Activated CD4-positive, alpha-beta T cell treated with anti-CD3 and anti-CD28 coated beads for 36 hours (primary cell): ENCODE data around the gene SCAF4. TPM values are rescaled to one million over a fixed set of nuclear protein-coding genes. Genes with fewer than 3 reads are reported as not detected.
"Not testable (repeated sequence)": the region's sequence is repeated elsewhere in the genome, so short reads cannot be mapped to it uniquely, and the experiment has no call there.

ENCODE experiments used
- ATAC-seq: fragments of 200-7000 bp; cut with Tn5 transposase; one replicate; pipeline ENCODE4 v1.10.0; 2021; ENCODE audit warnings: mild to moderate bottlenecking, moderate library complexity
- CTCF ChIA-PET: fragments of 350-600 bp; sonication (Branson Sonifier 250); formaldehyde crosslinking; loops from one replicate; lab custom pipeline; 2021; ENCODE audit warnings: antibody characterized with exemption; lab: Charles Lee
- POLR2A ChIA-PET: fragments of 350-600 bp; sonication (Branson Sonifier 250); formaldehyde crosslinking; loops from one replicate; lab custom pipeline; 2021; ENCODE audit warnings: antibody characterized with exemption, inconsistent platforms; lab: Charles Lee
- DNase-seq: peaks from one replicate; pipeline ENCODE4 v3.0.0-alpha.2; 2020
- H3K27ac Mint-ChIP-seq: one replicate; pipeline ENCODE4 v1.8.0; 2021; ENCODE audit warnings: mixed read lengths
- H3K27me3 Mint-ChIP-seq: one replicate; pipeline ENCODE4 v1.8.0; 2021; ENCODE audit warnings: mixed read lengths
- H3K36me3 Mint-ChIP-seq: one replicate; pipeline ENCODE4 v1.8.0; 2021; ENCODE audit warnings: low read depth, mixed read lengths
- H3K4me1 Mint-ChIP-seq: one replicate; pipeline ENCODE4 v1.8.0; 2021; ENCODE audit warnings: mixed read lengths
- H3K4me3 Mint-ChIP-seq: one replicate; pipeline ENCODE4 v1.8.0; 2021; ENCODE audit warnings: mild to moderate bottlenecking, moderate library complexity, mixed read lengths
- H3K9me3 Mint-ChIP-seq: one replicate; pipeline ENCODE4 v1.8.0; 2021; ENCODE audit warnings: low read depth, mixed read lengths
- intact Hi-C, 2 experiments: fragments of 100-400 bp; cut with DNase I in 1 of 2; cut with micrococcal nuclease in 1 of 2; formaldehyde crosslinking; loops; one replicate each; pipeline versions ENCODE4 v1.14.2 to v1.15.1; 2022 to 2024; cut with DNase I, micrococcal nuclease
- total RNA-seq, 2 experiments: library from RNA; stranded (reverse); gene quantifications; one replicate each; pipeline ENCODE4 v1.2.3, GENCODE V29; 2021

The SCAF4 gene
- total RNA-seq, 2 experiments from 2014 or later = 47.1 to 62.8 TPM

- intact Hi-C loops = no loop called here
- no peak overlapping the region for H3K27ac Mint-ChIP-seq
- peaks cover 1% of the 10 kb centered on the region for H3K27me3 Mint-ChIP-seq
- ATAC-seq (no peak), DNase-seq (no peak)
- peaks cover 4% of the 10 kb centered on the region for H3K9me3 Mint-ChIP-seq
- H3K4me3 Mint-ChIP-seq = no peak overlapping the region
- POLR2A ChIA-PET = no interaction called here
- CTCF ChIA-PET = no interaction called here
- no peaks in the 10 kb centered on the region for H3K36me3 Mint-ChIP-seq
- no peaks in the 10 kb centered on the region for H3K4me1 Mint-ChIP-seq
These were observed 90.4 kb downstream of the SCAF4 start for GRCh38 chr21:31641416-31641922.

GRCh38 chr21:31636874-31637273, 95.0 kb downstream of the SCAF4 start:
- Mint-ChIP-seq H3K36me3 (no peaks in the 10 kb centered on the region), H3K9me3 (peaks cover 6% of the 10 kb centered on the region), H3K4me1 (no peaks in the 10 kb centered on the region), H3K27ac (no peak overlapping the region), H3K4me3 (no peak overlapping the region), H3K27me3 (no peaks in the 10 kb centered on the region)
- ChIA-PET POLR2A (no interaction called here), CTCF (interaction anchor here (0.6 kb wide), 1 partner anchor 365 kb away, joined by 3 read pairs; no protein-coding TSS in a partner anchor)
- ATAC-seq (no peak), DNase-seq (no peak)
- intact Hi-C loops = no loop called here

GRCh38 chr21:31634993-31635392, 96.9 kb downstream of the SCAF4 start:
- ChIA-PET POLR2A (no interaction called here), CTCF (interaction anchor here (0.8 kb wide), 1 partner anchor 261 kb away, joined by 3 read pairs; no protein-coding TSS in a partner anchor)
- intact Hi-C loops = no loop called here

GRCh38 chr21:31631881-31632280, 100.0 kb downstream of the SCAF4 start:
- H3K9me3 Mint-ChIP-seq, POLR2A ChIA-PET, H3K36me3 Mint-ChIP-seq, H3K27me3 Mint-ChIP-seq, H3K27ac Mint-ChIP-seq, DNase-seq, CTCF ChIA-PET, intact Hi-C loops, ATAC-seq, H3K4me1 Mint-ChIP-seq, H3K4me3 Mint-ChIP-seq: not testable (repeated sequence)

More at GRCh38 chr21:31634993-31635392, 96.9 kb downstream of the SCAF4 start:
- Mint-ChIP-seq H3K27me3 (no peaks in the 10 kb centered on the region), H3K36me3 (no peaks in the 10 kb centered on the region), H3K4me3 (no peak overlapping the region), H3K27ac (no peak overlapping the region), H3K9me3 (peaks cover 6% of the 10 kb centered on the region), H3K4me1 (no peaks in the 10 kb centered on the region)
- DNase-seq = no peak
- ATAC-seq = no peak

- CTCF ChIA-PET = interaction anchor here (0.7 to 0.8 kb wide), 2 partner anchors 20 to 57 kb away, joined by 3 read pairs; no protein-coding TSS in a partner anchor
- no peak for ATAC-seq
- intact Hi-C loops = no loop called here
- no peaks in the 10 kb centered on the region for H3K4me1 Mint-ChIP-seq
- peaks cover 1% of the 10 kb centered on the region for H3K27me3 Mint-ChIP-seq
- no peak for DNase-seq
- H3K36me3 Mint-ChIP-seq = no peaks in the 10 kb centered on the region
- H3K9me3 Mint-ChIP-seq = peaks cover 1% of the 10 kb centered on the region
- POLR2A ChIA-PET = no interaction called here
- H3K27ac Mint-ChIP-seq = no peak overlapping the region
- H3K4me3 Mint-ChIP-seq = no peak overlapping the region
These were observed 101.8 kb downstream of the SCAF4 start for GRCh38 chr21:31629972-31630711.

- DNase-seq (no peak), ATAC-seq (no peak)
- CTCF ChIA-PET = no interaction called here
- no peak overlapping the region for H3K4me3 Mint-ChIP-seq
- peaks cover 6% of the 10 kb centered on the region for H3K4me1 Mint-ChIP-seq
- intact Hi-C loops = no loop called here
- no peaks in the 10 kb centered on the region for H3K36me3 Mint-ChIP-seq
- POLR2A ChIA-PET = no interaction called here
- H3K9me3 Mint-ChIP-seq = no peaks in the 10 kb centered on the region
- no peak overlapping the region for H3K27ac Mint-ChIP-seq
- peaks cover 1% of the 10 kb centered on the region for H3K27me3 Mint-ChIP-seq
These were observed 106.9 kb downstream of the SCAF4 start for GRCh38 chr21:31624961-31625491.

GRCh38 chr21:31624181-31624580, 107.7 kb downstream of the SCAF4 start:
- CTCF ChIA-PET = interaction anchor here (0.7 to 1.0 kb wide), 2 partner anchors 12 to 20 kb away, joined by 3 read pairs; no protein-coding TSS in a partner anchor
- POLR2A ChIA-PET = no interaction called here
- ATAC-seq = no peak
- Mint-ChIP-seq H3K27ac (no peak overlapping the region), H3K4me1 (peaks cover 6% of the 10 kb centered on the region), H3K4me3 (no peak overlapping the region), H3K9me3 (no peaks in the 10 kb centered on the region), H3K27me3 (peaks cover 1% of the 10 kb centered on the region), H3K36me3 (no peaks in the 10 kb centered on the region)
- DNase-seq = no peak
- intact Hi-C loops = no loop called here

- DNase-seq (no peak), ATAC-seq (no peak)
- Mint-ChIP-seq H3K27me3 (peaks cover 1% of the 10 kb centered on the region), H3K9me3 (no peaks in the 10 kb centered on the region), H3K27ac (no peak overlapping the region), H3K4me1 (peaks cover 9% of the 10 kb centered on the region), H3K36me3 (no peaks in the 10 kb centered on the region), H3K4me3 (no peak overlapping the region)
- intact Hi-C loops = no loop called here
- ChIA-PET CTCF (interaction anchor here (1.0 to 1.2 kb wide), 2 partner anchors 19 to 45 kb away, joined by 3 to 4 read pairs; no protein-coding TSS in a partner anchor), POLR2A (no interaction called here)
These were observed 108.3 kb downstream of the SCAF4 start for GRCh38 chr21:31623664-31624063.

- H3K4me3 Mint-ChIP-seq = no peak overlapping the region
- intact Hi-C loops = no loop called here
- DNase-seq = no peak
- CTCF ChIA-PET = interaction anchor here (0.7 to 1.2 kb wide), 2 partner anchors 26 to 41 kb away, joined by 3 to 4 read pairs; no protein-coding TSS in a partner anchor
- no peaks in the 10 kb centered on the region for H3K9me3 Mint-ChIP-seq
- H3K36me3 Mint-ChIP-seq = no peaks in the 10 kb centered on the region
- no peak for ATAC-seq
- peaks cover 9% of the 10 kb centered on the region for H3K4me1 Mint-ChIP-seq
- H3K27ac Mint-ChIP-seq = no peak overlapping the region
- POLR2A ChIA-PET = no interaction called here
- no peaks in the 10 kb centered on the region for H3K27me3 Mint-ChIP-seq
These were observed 109.5 kb downstream of the SCAF4 start for GRCh38 chr21:31622397-31622796.

Other genes with a start within 250 kb of the SCAF4 start
- 100 to 1,000 TPM; 232 to 284 TPM for gene SOD1, start 72.4 kb downstream of the SCAF4 start, total RNA-seq
- gene HUNK, start 140.9 kb upstream of the SCAF4 start, total RNA-seq = under 1 TPM; 0.02 to 0.27 TPM